GM18517 (cell line): ENCODE data around the gene MUS81.
"Not testable (repeated sequence)": the region's sequence is repeated elsewhere in the genome, so short reads cannot be mapped to it uniquely, and the experiment has no call there.

Experiments used
- ATAC-seq: cut with Tn5 transposase; IDR thresholded peaks from one replicate; pipeline ENCODE4 v1.9.1; 2021; ENCODE audit warnings: mild to moderate bottlenecking, moderate library complexity; ENCODE audit not compliant: unreplicated experiment

MUS81 gene

GRCh38 chr11:65860278-65861164, at the start of gene MUS81:
TSS of gene MUS81 (plus strand) at chr11:65860433. CDS start at chr11:65860754, 321 bp downstream.
- peak; percentile 36 for ATAC-seq

DNA sequence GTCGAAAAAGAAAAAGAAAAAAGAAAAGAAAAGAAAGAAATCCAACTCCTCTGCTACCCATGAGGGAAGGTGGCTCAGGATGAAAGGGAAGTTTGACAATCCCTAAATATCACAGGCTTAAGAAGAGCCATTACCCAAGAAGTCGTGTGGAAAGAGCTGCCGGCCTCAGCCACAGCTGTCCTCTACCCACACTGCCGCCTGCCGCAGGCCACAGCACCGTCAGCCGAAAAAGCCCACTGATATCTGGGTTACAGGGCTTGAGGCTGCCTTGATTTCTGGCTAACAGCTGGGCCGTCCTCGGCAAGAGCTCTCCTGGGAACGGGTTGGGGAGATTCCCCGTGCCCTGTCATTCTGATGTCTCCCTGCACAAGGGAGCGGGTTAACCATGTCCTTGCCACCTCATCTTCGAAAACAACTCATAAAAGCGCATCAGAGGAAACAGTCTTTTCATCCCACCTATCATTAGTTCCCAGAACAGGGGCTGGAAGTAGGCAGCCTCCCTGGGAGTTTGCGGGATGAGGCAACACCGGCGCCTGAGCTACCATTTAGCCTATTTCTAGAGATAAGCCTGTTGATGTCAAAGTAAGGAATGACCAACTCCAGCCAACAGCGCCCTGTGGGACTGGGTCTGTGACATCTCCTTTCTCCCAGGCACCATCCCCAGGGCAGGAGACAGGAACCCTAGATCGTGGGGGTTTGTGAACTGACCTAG, 48.3 kb upstream of the MUS81 start:
- ATAC-seq: no peak

GRCh38 chr11:65814131-65814985, 45.9 kb upstream of the MUS81 start:
- no peak for ATAC-seq

DNA sequence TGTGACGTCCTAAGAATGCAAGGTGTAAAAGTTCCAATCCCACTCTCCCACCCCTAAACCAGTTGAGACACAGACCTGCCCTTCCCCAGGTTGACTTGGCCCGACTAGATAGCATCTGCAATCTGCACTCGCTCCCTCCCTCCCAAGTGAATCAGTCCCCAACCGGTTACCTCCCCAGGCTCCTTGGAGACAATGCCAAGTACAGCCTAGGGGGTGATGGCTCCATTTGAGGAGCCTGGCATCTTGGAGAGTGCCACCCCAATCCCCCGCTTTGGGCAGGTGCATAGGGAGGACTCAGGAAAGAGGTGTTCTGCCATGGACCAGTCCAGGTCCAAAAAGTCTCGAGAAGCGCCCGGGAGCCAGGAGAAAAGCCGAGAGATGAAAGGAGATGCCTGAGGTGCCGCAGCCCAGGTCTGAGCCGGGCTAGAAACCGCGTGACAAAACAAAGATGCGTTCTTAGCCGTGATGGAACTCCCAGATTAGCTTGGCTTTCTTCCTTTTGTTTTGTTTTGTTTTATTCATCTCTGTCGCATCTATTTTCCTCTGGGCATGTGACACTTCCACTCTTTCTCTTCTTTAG, 45.2 kb upstream of the MUS81 start:
- ATAC-seq: no peak

GRCh38 chr11:65816696-65817095, 43.5 kb upstream of the MUS81 start:
- no peak for ATAC-seq

DNA sequence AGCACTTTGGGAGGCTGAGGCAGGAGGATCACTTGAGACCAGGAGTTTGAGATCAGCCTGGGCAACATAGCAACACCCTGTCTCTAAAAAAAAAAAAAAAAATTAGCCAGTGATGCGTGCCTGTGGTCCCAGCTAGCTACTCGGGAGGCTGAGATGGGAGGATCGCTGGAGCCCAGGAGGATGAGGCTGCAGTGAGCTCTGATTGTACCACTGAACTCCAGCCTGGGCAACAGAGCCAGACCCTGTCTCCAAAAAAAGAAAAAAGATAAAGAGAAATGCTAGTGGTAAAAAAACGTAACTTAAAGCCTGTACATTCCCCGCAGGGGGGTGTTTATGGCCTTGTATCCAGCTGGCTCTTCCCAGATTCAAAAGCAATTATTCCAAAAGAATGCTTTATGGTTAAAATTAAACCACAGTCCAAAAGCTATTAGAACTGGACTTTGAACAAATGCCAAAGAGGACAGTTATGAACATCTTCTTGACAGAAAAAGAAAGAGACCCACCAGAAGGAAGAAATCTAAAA, 42.9 kb upstream of the MUS81 start:
- no peak for ATAC-seq

- ATAC-seq: peak; percentile 69
Observed at GRCh38 chr11:65817835-65818680, 42.2 kb upstream of the MUS81 start.

DNA sequence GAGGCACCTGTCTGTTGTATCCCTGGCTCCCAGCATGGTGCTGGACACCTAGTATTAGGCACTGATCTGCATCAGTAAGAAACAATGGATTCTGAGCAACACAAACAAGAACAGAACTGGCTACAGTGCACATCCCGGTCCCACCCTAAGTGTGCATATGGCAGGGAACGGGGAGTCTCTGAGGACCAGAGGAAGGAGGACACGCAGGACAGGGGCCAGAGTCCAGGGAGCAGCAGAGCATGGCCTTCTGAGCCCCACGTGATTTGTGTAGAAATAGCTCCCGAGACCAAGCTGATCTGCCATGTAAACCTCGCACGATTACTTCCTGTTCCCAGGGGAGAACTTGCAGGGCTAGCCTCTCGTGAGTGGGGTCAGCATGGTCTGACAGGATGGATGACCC, 39.1 kb upstream of the MUS81 start:
- no peak for ATAC-seq

DNA sequence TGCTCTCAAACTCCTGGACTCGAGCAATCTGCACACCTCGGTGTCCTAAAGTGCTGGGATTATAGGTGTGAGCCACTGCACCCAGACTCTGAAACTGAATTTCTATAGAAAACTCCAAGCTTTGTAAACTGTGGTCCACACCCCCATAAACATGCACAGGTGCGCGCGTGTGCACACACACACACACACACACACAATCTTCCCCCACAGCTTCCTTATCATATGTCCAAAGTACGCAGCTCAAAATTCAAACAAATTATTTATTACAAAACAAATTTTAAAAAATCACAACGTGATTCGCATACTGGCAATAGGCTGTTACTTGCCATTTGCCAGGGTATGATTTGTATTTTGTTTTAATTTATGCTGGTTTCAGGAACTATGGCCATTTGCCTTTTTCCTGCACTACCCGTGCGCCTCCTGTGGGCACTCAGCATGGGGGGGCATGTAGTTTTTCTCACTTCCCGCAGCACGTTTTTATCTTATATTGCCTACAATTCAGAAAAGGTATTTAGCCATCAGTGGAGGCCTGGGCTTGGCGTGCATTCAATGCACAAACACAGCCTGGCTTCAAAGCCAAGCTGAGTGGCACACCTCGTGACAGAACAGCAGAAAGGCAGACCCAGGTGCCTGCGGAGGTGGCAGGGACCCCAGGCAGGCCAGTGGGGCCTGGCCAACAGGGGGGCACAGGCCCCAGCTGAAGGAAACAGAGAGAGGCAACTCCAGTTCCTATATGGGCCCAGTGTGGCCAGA, 37.3 kb upstream of the MUS81 start:
- ATAC-seq: no peak

DNA sequence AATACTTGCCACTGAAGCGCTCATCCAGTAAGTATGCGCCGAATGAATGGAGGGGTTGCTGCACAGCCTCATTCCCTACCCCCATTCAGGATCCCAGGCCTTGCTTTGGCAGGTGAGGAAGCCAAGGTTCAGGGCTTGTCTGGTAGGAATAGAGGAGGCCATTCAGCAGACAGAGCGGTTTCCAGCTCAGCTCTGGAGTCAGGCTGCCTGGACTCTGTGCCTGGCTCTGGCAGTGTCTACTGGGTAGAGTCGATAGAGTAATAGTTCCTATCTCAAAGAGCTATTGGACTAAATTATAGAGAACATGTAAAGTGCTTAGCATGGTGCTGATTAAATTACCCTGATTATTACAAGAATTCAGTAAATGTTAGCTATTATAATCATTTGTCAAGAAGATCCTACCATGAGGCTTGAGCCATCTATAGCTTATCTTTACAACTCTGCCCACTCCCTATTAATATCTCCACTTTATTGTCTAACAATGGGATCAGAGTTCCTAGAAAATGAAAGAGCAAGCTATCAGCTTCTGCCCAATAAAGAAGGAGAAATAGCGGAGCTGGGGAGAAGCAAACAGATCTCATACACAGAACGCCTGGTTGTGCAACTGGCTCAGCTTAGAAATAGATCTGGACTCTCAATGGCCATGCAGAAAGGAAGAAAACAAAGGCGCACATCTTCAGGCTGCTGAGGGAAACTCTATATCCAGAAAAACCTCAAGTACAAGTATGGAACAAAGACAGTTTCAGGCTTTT, 33.1 kb upstream of the MUS81 start:
- ATAC-seq: no peak

- no peak for ATAC-seq
Observed at GRCh38 chr11:65829459-65829858, 30.8 kb upstream of the MUS81 start.

- not testable (repeated sequence) for ATAC-seq
Observed at GRCh38 chr11:65832231-65832630, 28.0 kb upstream of the MUS81 start.

DNA sequence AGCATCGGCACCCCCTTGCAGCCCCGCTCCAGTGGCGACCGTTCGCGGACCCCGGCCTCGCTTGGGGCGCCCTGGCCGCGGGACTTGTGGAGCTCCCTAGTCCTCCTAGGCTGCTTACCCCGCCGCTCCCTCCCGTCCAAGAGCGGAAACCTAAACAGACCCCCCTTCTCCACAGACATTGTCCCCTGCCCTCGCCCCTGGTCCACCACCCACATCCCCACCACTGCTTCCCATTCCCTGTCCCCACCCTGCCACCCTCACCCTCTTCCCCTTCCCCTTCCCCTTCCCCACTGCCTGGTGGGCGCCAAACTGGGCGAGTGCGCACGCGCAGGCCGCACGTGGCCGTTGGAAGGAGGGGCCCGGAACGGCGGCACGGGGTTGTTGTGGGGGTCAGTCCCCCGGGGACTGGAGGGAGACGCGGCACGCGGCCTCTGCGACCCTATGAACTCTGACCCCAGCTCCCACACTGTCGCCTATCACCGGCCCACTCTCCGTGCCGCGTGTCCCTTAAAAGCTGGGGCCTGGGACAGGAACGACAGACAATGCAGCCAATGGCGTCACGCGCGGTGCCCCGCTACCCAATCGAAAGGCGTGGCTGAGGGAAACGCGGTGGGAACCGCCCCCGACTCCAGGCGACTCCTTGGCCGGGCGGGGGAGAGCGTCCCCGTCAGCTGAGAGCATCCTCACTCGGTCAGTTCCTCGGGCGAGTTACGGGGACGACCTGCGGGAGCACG, 26.8 kb upstream of the MUS81 start, which contains the start of gene SNX32:
SNX32 (plus strand) TSS at position 667 of the 734 bp plus-strand sequence. CDS start 103 bp downstream, outside the sequence.
- ATAC-seq: peak; percentile 62

DNA sequence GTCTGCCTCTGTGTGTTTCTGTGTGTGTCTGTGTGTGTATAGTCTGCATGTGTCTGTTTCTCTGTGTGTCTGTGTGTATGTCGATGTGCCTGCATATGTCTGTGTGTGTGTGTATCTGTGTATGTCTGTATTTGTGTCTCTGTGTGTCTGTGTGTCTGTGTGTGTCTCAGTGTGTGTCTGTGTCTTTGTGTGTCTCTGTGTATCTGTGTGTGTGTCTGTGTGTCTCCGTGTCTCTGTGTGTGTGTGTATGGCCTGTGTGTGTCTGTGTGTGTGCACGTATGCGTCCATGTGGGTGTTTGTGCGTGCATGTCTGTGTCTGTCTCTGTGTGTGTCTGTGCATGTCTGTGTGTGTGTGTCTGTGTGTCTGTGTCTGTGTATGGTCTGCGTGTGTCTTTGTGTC, 26.0 kb upstream of the MUS81 start:
- no peak for ATAC-seq

- no peak for ATAC-seq
Observed at GRCh38 chr11:65842144-65842543, 18.1 kb upstream of the MUS81 start.

DNA sequence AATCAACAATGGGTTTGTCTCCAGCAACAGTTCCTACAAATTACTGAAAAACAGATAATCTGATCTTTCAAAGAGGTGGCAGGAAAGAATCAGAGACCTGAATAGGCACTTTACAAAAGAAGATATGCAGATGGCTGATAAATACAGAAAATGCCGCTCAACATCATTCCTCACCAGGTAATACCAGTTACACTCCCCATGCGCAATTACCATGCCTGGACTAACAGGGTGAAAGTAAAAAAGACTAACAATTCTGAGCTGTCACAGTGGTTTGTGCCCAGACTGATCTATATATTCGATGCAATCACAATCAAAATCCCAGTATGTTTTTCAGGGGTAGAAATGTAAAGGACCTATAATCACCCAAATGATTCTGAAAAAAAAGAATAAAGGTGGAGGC, 16.4 kb upstream of the MUS81 start:
- ATAC-seq: no peak

- no peak for ATAC-seq
Observed at GRCh38 chr11:65844231-65844872, 15.9 kb upstream of the MUS81 start.
